Uterine smooth muscle cell (primary cell): ENCODE data around the gene KDM1B. TPM values are rescaled to one million over a fixed set of nuclear protein-coding genes. Genes with fewer than 3 reads are reported as not detected.

Experiments used
- total RNA-seq: library from RNA; depleted of rRNA; stranded (reverse); fragments of >200 nt; gene quantifications from 2 replicates; pipeline ENCODE4 v1.2.3, GENCODE V29; 2014

Gene KDM1B, protein sequence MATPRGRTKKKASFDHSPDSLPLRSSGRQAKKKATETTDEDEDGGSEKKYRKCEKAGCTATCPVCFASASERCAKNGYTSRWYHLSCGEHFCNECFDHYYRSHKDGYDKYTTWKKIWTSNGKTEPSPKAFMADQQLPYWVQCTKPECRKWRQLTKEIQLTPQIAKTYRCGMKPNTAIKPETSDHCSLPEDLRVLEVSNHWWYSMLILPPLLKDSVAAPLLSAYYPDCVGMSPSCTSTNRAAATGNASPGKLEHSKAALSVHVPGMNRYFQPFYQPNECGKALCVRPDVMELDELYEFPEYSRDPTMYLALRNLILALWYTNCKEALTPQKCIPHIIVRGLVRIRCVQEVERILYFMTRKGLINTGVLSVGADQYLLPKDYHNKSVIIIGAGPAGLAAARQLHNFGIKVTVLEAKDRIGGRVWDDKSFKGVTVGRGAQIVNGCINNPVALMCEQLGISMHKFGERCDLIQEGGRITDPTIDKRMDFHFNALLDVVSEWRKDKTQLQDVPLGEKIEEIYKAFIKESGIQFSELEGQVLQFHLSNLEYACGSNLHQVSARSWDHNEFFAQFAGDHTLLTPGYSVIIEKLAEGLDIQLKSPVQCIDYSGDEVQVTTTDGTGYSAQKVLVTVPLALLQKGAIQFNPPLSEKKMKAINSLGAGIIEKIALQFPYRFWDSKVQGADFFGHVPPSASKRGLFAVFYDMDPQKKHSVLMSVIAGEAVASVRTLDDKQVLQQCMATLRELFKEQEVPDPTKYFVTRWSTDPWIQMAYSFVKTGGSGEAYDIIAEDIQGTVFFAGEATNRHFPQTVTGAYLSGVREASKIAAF
- total RNA-seq = 29.7 and 30.4 TPM in 2 replicates

DNA sequence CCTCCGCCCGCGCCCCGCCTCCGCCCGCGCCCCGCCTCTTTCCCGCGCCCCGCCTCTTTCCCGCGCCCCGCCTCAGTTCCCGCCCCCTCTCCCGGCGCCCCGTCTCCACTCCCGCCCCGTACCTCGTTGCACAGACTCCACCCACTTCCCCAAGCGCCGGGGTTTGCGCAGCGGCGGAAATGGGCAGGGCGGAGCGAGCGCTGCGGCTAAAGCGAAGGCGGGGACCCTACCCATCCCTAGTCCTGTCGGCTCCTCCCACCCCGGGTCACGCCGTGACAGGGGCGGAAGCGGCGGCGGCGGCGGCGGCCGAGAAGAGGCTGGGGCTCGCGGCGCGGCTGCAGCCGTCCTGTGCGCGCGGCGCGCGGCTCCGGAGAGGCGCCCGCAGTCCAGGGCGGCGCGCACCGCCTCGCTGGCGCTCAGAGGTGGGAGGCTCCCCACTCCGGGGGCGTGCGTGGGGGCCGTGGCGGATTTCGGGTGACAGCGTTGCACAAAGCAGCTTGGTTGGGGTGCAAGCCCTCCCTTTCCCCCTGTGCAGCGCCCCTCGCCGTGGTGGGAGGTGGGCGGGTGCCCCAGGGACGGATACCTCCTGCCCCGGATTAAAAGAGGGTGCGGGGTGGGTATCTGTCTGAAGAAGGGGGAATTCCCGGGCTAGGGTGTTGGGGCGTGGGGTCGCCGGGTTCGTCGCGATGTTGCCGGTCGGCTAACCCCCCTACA, at the start of gene KDM1B:
Gene KDM1B (plus strand): TSS at position 273 of the 714 bp plus-strand sequence. CDS start 4,474 bp downstream, outside the sequence.

DNA sequence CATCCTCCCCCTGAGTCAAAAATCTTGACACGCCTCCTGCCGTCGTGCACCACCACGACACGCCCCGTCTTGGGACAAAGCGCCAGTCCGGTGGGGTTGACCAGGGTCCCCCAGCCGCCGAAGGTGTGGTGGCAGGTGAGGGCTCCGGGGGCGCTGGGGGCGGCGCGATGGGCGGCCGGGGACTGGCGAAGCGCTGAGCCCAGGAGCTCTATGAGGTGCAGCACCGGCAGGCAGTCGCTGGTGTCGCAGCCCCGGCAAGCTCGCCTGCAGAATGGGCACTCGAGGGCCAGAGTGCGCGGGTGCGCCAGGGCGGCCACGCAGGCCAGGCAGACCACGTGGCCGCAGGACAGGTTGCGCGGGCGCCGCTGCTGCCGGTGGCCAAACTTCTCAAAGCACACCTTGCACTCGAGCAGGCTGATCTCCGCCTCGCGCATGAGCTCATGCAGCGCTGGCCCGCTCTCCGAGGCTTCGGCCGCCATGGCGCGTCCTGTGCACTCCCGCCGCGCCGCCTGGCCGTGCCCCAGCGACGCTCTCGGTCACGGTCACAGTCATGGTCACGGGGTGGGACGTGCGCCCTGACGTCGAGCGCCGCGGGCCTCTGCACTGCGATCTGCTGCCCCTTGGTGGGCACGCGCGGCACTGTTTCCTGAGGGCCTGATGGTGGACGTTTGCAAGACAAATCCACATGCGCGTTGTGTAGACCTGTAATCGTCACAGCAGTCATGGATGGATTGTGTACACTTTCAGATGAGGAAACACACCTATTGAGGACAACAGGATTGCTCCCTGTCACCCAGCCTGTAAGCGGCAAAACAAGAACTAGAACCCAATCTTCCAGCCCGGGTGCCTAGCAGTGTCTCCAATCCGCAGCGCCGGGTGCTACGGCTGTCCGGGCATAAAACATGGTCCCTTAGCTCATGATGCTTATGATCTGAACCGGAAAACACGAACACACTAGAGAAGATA, 32.8 kb upstream of the KDM1B start, which contains the start of gene NHLRC1:
Gene NHLRC1 (minus strand): TSS at position 550 of the 966 bp plus-strand sequence. CDS start 71 bp downstream, at position 479.

DNA sequence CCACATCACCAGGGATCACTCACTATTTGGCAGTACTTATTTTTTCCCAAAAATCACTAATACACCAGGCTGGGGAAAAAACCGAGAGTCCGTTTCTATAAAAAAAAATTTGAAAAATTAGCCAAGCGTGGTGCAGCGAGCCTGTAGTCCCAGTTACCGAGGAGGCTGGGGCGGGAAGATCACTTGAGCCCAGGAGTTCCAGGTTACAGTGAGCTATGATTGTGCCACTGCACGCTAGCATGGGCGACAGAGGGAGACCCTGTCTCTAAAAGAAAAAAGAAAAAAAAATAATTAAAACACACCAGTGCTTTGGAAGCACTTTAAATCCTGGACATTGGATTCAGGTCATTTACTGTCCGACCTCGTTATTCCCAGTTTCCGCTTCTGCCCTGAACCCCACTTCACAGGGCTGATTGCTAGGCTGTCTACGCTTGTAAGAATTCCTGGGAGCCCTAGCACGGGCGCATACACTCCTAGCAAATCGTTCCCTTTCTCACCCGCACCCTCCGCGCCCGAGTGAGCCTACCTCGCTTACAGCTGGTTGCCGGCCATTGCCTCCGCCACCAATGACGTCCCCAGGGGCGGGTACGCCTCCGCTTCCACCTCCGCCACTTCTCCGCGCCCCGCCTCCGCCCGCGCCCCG, 594 bp upstream of the KDM1B start, which contains the start of gene TPMT:
Gene TPMT (minus strand): TSS at position 571 of the 643 bp plus-strand sequence. CDS start 5,950 bp downstream, outside the sequence.

DNA sequence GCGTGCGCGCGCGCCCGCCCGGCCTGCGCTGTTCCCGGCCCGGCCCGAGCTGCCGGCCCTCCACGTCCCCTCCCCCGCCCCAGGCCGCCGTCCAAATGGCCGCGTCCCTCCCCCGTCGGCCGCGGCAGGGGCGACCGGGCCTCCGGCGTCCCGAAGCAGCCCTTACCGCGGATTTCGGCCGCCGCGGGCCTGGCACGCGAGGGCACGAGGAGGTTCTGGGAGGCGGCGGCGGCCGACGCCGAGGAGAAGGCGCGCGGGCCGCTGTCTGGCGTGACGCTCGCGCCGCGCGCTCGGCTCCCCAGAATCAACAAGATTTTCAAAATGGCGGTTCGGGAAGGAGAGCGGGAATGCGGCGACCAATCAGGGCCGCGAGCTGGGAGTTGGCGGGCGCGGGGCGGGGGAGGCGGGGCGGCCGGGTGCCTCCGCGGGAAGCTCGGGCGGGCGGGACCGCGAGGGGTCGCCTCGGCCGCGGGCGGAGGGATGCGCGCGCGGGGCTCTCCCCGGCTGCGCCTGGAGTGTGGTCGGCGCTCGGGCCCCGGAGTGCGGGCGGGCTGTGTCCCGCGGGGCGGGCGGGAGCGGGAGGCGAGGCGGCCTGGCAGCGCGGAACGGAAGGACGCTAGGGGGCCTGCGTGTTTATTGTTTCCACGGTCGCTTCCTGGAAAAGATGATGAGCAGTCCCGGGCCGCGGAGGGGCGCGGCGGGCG, 109.1 kb downstream of the KDM1B start, which contains the start of gene DEK:
Gene DEK (minus strand): TSS at position 312 of the 704 bp plus-strand sequence. CDS start 543 bp downstream, outside the sequence.

Other genes with a start within 250 kb of the KDM1B start
- 78.9 and 96.1 TPM in 2 replicates for gene KIF13A, start 167.8 kb upstream of the KDM1B start, total RNA-seq
- gene NHLRC1, start 32.7 kb upstream of the KDM1B start, total RNA-seq = 2.7 and 3.3 TPM in 2 replicates
- gene TPMT, start 345 bp upstream of the KDM1B start, total RNA-seq = 27.4 and 55.6 TPM in 2 replicates
- gene DEK, start 109.1 kb downstream of the KDM1B start, total RNA-seq = 133 and 227 TPM in 2 replicates
- gene RNF144B, start 231.9 kb downstream of the KDM1B start, total RNA-seq = 0.55 and 0.62 TPM in 2 replicates